Kidney capillary endothelial cell (primary cell): ENCODE data around the gene TM7SF3.
"Not testable (repeated sequence)": the region's sequence is repeated elsewhere in the genome, so short reads cannot be mapped to it uniquely, and the experiment has no call there.

Source experiments
- DNase-seq: peaks from one replicate; pipeline ENCODE4 v3.0.0-alpha.2; 2018; ENCODE audit warnings: low spot score

TM7SF3 gene

GRCh38 chr12:26978801-26979200 is 35.4 kb downstream of the TM7SF3 start:
- no peak for DNase-seq

- no peak for DNase-seq
Observed at GRCh38 chr12:26976687-26977086, 37.5 kb downstream of the TM7SF3 start.

- DNase-seq: no peak
Observed at GRCh38 chr12:26971963-26972362, 42.2 kb downstream of the TM7SF3 start.

GRCh38 chr12:26970136-26970535 is 44.0 kb downstream of the TM7SF3 start:
- no peak for DNase-seq

- DNase-seq: no peak
Observed at GRCh38 chr12:26966842-26967241, 47.3 kb downstream of the TM7SF3 start.

GRCh38 chr12:26963413-26963812 is 50.8 kb downstream of the TM7SF3 start:
- DNase-seq: no peak

GRCh38 chr12:26961803-26962202 is 52.4 kb downstream of the TM7SF3 start:
- DNase-seq: no peak

GRCh38 chr12:26961391-26961790 is 52.8 kb downstream of the TM7SF3 start:
- not testable (repeated sequence) for DNase-seq

- no peak for DNase-seq
Observed at GRCh38 chr12:26954027-26954426, 60.2 kb downstream of the TM7SF3 start.

GRCh38 chr12:26953447-26953846 is 60.7 kb downstream of the TM7SF3 start:
- no peak for DNase-seq

- DNase-seq: no peak
Observed at GRCh38 chr12:26948309-26948708, 65.9 kb downstream of the TM7SF3 start.

GRCh38 chr12:26941215-26941594 is 73.0 kb downstream of the TM7SF3 start:
- DNase-seq: no peak

GRCh38 chr12:26940516-26941214 is 73.5 kb downstream of the TM7SF3 start:
- DNase-seq: no peak

- DNase-seq: no peak
Observed at GRCh38 chr12:26939953-26940352, 74.2 kb downstream of the TM7SF3 start.

GRCh38 chr12:26939192-26939832 is 74.9 kb downstream of the TM7SF3 start:
- peak; percentile 23 for DNase-seq

GRCh38 chr12:26938701-26939062 is 75.5 kb downstream of the TM7SF3 start:
- no peak for DNase-seq

GRCh38 chr12:26937863-26938700 is 76.1 kb downstream of the TM7SF3 start, which contains the start of the genes FGFR1OP2 and INTS13:
FGFR1OP2 (plus strand) TSS chr12:26938470; CDS start chr12:26954159, 15,689 bp downstream.
INTS13 (minus strand) TSS chr12:26937981; CDS start chr12:26936803, 1,178 bp downstream.
- peak; percentile 99 for DNase-seq

- DNase-seq: no peak
Observed at GRCh38 chr12:26937443-26937862, 76.7 kb downstream of the TM7SF3 start.

- no peak for DNase-seq
Observed at GRCh38 chr12:26936559-26937442, 77.4 kb downstream of the TM7SF3 start.

GRCh38 chr12:26935636-26936378 is 78.4 kb downstream of the TM7SF3 start:
- no peak for DNase-seq

GRCh38 chr12:26929590-26929989 is 84.6 kb downstream of the TM7SF3 start:
- no peak for DNase-seq
